RWPE2 (cell line): ENCODE results near the gene AGPAT2.

Experiments used
- ATAC-seq: fragments of 200-7000 bp; cut with Tn5 transposase; 3 replicates; pipeline ENCODE4 v1.9.1; 2021; ENCODE audit warnings: low read depth
- DNase-seq: peaks from one replicate; pipeline ENCODE4 v3.0.0-alpha.2; 2020; ENCODE audit warnings: low spot score
- H3K27ac ChIP-seq: fragments of 450-650 bp; 2 replicates; pipeline ENCODE4 v1.5.1; 2017; ENCODE audit warnings: mild to moderate bottlenecking; ENCODE audit not compliant: poor library complexity, severe bottlenecking
- H3K27me3 ChIP-seq: fragments of 250-450 bp; sonication (Bioruptor Pico); 2 replicates; pipeline ENCODE4 v1.5.1; 2021; ENCODE audit warnings: mild to moderate bottlenecking, moderate library complexity; ENCODE audit not compliant: insufficient read depth, poor library complexity, severe bottlenecking
- H3K36me3 ChIP-seq: fragments of 250-450 bp; sonication (Bioruptor Pico); 2 replicates; pipeline ENCODE4 v1.5.1; 2020; ENCODE audit warnings: low read depth, mild to moderate bottlenecking, moderate library complexity
- H3K4me1 ChIP-seq: fragments of 250-450 bp; sonication (Bioruptor Pico); 2 replicates; pipeline ENCODE4 v1.5.1; 2021; ENCODE audit warnings: mild to moderate bottlenecking, moderate library complexity; ENCODE audit not compliant: insufficient read depth, poor library complexity, severe bottlenecking
- H3K4me3 ChIP-seq: fragments of 250-450 bp; sonication (Bioruptor Pico); 2 replicates; pipeline ENCODE4 v1.5.1; 2021; ENCODE audit warnings: mild to moderate bottlenecking, moderate library complexity; ENCODE audit not compliant: severe bottlenecking
- H3K9me3 ChIP-seq: fragments of 250-450 bp; sonication (Bioruptor Pico); 2 replicates; pipeline ENCODE4 v1.5.1; 2021; ENCODE audit warnings: mild to moderate bottlenecking, moderate library complexity; ENCODE audit not compliant: severe bottlenecking
- CTCF ChIP-seq: fragments of 450-650 bp; IDR thresholded peaks from one replicate; pipeline ENCODE4 v1.5.1; 2017; ENCODE audit warnings: mild to moderate bottlenecking, moderate library complexity; ENCODE audit not compliant: poor library complexity, severe bottlenecking

The AGPAT2 gene

DNA sequence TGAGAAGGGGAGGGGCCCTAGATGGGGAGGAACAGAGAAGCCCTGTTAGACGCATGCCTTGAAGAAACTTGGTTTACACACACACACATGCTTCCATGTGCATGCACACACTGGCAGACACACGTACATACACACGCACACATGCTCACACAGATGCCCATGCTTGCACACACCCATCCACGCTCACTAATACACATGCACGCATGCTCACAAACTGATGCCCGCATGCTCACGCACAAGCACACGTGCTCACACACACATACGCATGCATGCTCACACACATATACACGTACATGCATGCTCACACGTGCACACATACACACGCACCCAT lies 56.6 kb downstream of the AGPAT2 start:
- Histone ChIP-seq H3K4me3 (no peak overlapping the region), H3K4me1 (peaks cover 11% of the 10 kb centered on the region), H3K27me3 (no peaks in the 10 kb centered on the region), H3K36me3 (no peaks in the 10 kb centered on the region), H3K9me3 (no peaks in the 10 kb centered on the region), H3K27ac (no peak overlapping the region)
- no peak for TF ChIP-seq CTCF
- DNase-seq (no peak), ATAC-seq (no peak)

- ATAC-seq (peak; percentile 37; the same call in 2 of the 3 replicates), DNase-seq (peak; percentile 72)
- Histone ChIP-seq H3K27ac (no peak overlapping the region), H3K36me3 (no peaks in the 10 kb centered on the region), H3K4me1 (peaks cover 10% of the 10 kb centered on the region), H3K27me3 (no peaks in the 10 kb centered on the region), H3K4me3 (no peak overlapping the region), H3K9me3 (no peaks in the 10 kb centered on the region)
- TF ChIP-seq CTCF, result peak; percentile 34
These were observed 57.2 kb downstream of the AGPAT2 start for GRCh38 chr9:136629879-136630661.

DNA sequence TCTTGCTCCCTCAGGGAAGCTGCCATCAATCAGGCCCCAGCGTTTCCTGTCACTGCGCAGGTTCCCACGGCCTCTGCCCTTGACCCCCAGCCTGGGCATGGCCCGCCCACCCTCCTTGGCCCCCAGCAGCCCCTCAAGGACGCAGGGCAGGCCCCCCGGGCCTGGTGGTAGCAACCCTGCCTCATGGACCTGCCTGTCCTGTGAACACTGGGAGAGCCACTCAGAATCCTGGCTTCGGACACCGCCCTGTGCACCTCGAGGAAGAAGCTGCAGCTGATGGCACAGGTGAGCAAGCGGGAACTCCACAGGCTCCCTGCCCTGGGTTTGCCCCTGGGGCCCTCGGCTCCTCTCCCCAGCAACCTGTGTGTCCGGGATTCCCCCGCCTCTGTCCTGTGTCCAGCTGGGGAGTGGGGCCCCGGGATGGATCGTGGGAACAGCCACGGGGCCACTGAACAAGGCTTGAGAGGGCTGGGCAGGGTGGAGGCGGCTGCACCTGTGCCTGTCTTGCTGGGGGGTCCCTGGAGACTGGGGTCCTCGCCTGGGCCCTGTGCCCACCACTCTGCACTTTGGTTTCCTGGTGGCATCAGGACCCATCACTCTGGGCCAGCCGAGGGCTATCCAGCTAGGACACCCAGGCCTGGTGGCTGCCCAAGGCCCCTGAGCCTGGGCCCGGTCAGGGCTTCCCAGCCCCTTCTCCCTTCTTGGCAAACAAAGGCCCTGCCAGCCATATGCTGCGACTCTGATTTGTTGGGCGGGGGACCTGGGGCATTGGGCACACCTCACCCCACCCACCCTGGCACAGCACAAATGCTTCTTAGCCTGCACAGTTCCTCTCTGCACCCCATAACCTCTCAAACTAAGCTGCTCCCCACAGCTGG lies 58.0 kb downstream of the AGPAT2 start:
- H3K9me3 ChIP-seq, result no peaks in the 10 kb centered on the region
- H3K27me3 ChIP-seq, result no peaks in the 10 kb centered on the region
- ATAC-seq (no peak), DNase-seq (no peak)
- no peaks in the 10 kb centered on the region for H3K36me3 ChIP-seq
- TF ChIP-seq CTCF, result no peak
- no peak overlapping the region for H3K4me3 ChIP-seq
- H3K27ac ChIP-seq, result no peak overlapping the region
- H3K4me1 ChIP-seq, result peaks cover 14% of the 10 kb centered on the region

GRCh38 chr9:136628268-136628667 lies 59.0 kb downstream of the AGPAT2 start:
- Histone ChIP-seq H3K27me3 (no peaks in the 10 kb centered on the region), H3K27ac (no peak overlapping the region), H3K36me3 (no peaks in the 10 kb centered on the region), H3K4me3 (no peak overlapping the region), H3K9me3 (no peaks in the 10 kb centered on the region), H3K4me1 (peaks cover 21% of the 10 kb centered on the region)
- DNase-seq (no peak), ATAC-seq (no peak)
- no peak for TF ChIP-seq CTCF
